Posterior vena cava (tissue), 2 donors: ENCODE data around the gene CEP19. TPM values are rescaled to one million over a fixed set of nuclear protein-coding genes. Genes with fewer than 3 reads are reported as not detected.
"Not testable (repeated sequence)": the region's sequence is repeated elsewhere in the genome, so short reads cannot be mapped to it uniquely, and the experiment has no call there.

Experiments
- DNase-seq: peaks from one replicate; pipeline ENCODE4 v3.0.0-alpha.2; 2020; ENCODE audit warnings: low spot score
- intact Hi-C, 2 donors: fragments of 100-400 bp; cut with DNase I; formaldehyde crosslinking; loops; one replicate each; pipeline versions ENCODE4 v1.14.1 to v1.14.2; 2022 to 2023
- long read RNA-seq, 2 donors: library from polyadenylated mRNA; unstranded; transcript quantifications; one replicate each; pipeline ENCODE4 v2.0.0, GENCODE V29; 2020 to 2021
- total RNA-seq, 2 donors: library from RNA; stranded (reverse); fragmentation: NEBNext Ultra II Directional; extraction: Animal tissue kit (Norgen Biotek cat#: 25700); gene quantifications; one replicate each; pipeline ENCODE4 v1.2.1, GENCODE V29; 2021
- donor health status: DM: yes; HTN: yes; CAD: no.
- donor health status: DM: yes; HTN: yes; CAD: no.

CEP19 gene
- 1 to 10 TPM in 1 of 2 donors, under 1 TPM in 1; 0.69 to 1.3 TPM for total RNA-seq
- long read RNA-seq, donor 1: 0 reads
- long read RNA-seq, donor 2, partial matches to known transcripts: 1 of 5 reads
- long read RNA-seq, donor 2, other reads (novel, unspliced or antisense): 1 of 5 reads

GRCh38 chr3:196711838-196712513 lies at the start of gene CEP19, which contains the start of gene PIGX:
TSS of gene CEP19 (minus strand) at chr3:196712250. CDS start at chr3:196708657, 3,593 bp downstream.
TSS of gene PIGX (plus strand) at chr3:196712377.
- intact Hi-C loops: no loop called here
- DNase-seq: peak; percentile 95

DNA sequence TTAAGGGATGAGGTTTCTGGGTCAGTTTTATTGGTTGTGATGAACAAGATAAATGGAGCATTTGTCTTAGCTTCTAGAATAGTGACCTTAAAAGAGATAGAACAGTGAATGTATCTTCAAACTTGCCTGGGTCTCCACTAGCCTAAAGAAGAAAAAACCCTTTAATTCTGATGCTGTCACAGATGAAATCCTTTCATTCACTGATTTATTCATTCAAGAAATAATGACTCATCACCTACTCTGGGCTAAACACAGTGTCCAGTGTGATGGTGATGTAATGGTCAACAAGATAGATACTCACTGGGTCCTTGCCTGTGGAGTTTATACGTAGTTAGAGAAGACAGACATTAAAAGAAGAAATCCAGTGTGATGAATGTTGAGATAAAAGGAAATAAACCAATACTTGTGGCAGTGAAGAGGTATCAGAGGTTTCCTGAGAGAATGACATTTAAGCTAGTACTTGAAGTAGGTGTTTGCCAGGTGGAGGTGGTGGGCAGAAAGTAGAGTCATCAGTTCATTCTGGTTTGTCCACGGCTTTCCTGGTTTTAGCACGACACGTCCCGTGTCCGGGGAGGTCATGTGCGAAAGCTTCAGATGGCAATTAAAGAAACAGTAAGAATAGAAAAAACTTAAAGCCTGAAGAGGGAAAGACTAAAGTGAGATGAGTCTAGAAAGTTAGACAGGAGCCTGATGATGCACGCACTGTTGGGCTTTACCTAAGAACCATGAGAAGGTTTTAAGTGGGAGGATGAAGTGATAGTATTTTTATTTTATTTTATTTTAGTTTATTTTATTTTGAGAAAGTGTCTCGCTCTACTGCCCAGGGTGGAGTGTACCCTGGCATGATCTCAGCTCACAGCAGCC lies 46.1 kb upstream of the CEP19 start:
- intact Hi-C loops: loop anchor here in 1 of 2 donors (1.0 to 10.0 kb wide), 2 partner anchors 12 to 57 kb away; no protein-coding TSS in a partner anchor
- DNase-seq: no peak

DNA sequence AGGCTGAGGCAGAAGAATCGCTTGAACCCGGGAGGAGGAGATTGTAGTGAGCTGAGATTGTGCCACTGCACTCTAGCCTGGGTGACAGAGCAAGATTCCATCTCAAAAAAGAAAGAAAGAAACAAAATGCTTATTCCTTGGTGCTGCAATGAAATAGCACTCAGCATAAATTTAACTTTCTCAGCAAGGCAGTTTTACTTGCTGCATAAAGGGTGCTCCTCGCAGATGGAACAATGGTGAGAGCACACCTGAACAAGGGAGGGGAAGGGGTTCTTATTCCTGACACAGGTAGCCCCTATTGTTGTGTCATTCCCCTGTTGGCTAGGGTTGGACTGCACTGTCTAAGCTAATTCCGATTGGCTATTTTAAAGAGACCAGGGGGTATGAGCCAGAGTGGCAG lies 44.7 kb upstream of the CEP19 start:
- no peak for DNase-seq
- intact Hi-C loops: loop anchor here in 1 of 2 donors (1.0 to 10.0 kb wide), 2 partner anchors 14 to 58 kb away; no protein-coding TSS in a partner anchor

DNA sequence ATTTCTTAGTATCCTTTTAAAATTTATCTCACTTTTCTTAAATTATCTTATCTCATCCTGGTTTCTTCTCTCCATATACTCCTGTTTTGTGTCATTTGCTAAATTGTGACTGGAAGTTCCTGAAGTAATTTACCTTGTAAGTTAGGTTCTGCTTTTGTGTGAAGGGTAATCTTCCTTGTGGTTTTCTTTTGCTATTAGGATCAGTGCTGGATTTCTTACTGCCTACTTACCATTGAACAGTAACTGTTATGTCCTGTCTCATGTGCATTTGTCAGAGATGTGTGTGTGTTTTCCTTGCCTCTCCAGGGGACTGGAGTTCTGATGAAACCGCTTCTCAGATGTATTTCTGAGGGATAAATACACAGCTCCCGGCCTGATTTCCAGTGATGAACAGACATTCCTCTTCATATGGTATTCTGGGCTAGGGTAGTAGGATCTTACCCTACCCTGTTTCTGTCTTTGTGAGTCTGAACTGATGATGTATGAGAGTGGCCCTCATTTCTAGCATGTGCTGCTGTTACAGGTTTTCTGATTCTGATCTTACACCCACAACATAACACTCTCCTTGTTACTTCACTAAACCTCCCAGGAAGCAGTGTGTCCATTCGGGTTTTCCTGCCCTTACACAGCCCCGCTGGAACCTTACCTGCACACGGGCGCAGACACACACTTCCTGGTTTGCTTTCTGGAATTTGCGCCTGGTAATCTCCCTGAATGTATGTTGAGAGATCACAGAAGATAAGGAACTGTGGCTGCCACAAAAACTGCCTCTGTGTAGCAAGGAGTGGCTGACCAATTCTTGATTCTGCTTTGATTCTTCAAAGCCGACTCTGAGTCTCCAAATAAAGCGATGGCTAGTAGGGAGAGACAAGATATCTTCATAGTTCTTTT lies 42.3 kb upstream of the CEP19 start:
- intact Hi-C loops: loop anchor here in 1 of 2 donors (10.0 kb wide), 1 partner anchor 60 kb away; no protein-coding TSS in a partner anchor
- DNase-seq: no peak

DNA sequence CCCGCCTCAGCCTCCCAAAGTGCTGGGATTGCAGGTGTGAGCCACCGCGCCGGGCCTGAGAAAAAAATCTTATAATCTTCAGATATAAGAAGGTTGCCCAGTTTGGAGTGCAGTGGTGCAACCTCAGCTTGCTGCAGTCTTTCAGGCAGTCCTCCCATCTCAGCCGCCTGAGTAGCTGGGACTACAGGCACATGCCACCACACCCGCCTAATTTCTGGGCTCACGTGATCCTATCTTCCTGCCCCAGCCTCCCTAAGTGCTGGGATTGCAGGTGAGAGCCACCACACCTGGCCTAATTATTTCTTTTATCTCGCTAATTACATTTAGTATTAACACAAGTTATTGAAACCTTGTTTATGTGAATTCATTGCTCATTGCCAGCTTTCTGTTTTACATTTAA lies 41.2 kb upstream of the CEP19 start:
- DNase-seq: no peak
- intact Hi-C loops: loop anchor here in 1 of 2 donors (10.0 kb wide), 1 partner anchor 62 kb away; no protein-coding TSS in a partner anchor

GRCh38 chr3:196749125-196749524 lies 37.1 kb upstream of the CEP19 start:
- intact Hi-C loops: no loop called here
- no peak for DNase-seq

DNA sequence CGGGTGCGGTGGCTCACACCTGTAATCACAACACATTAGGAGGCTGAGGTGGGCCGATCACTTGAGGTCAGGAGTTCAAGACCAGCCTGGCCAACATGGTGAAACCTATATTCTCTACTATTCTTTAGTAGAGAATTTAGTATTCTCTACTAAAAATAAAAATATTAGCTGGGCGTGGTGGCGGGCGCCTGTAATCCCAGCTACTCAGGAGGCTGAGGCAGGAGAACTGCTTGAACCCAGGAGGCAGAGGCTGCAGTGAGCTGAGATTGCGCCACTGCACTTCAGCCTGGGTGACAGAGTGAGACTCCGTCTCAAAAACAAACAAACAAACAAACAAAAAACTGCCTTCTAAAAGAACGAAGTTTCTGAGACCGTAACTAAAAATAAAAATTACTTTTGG lies 31.5 kb upstream of the CEP19 start:
- intact Hi-C loops, DNase-seq: not testable (repeated sequence)

GRCh38 chr3:196741249-196741889 lies 29.3 kb upstream of the CEP19 start:
- intact Hi-C loops: no loop called here
- DNase-seq: no peak

GRCh38 chr3:196740481-196741248 lies 28.6 kb upstream of the CEP19 start:
- intact Hi-C loops: no loop called here

DNA sequence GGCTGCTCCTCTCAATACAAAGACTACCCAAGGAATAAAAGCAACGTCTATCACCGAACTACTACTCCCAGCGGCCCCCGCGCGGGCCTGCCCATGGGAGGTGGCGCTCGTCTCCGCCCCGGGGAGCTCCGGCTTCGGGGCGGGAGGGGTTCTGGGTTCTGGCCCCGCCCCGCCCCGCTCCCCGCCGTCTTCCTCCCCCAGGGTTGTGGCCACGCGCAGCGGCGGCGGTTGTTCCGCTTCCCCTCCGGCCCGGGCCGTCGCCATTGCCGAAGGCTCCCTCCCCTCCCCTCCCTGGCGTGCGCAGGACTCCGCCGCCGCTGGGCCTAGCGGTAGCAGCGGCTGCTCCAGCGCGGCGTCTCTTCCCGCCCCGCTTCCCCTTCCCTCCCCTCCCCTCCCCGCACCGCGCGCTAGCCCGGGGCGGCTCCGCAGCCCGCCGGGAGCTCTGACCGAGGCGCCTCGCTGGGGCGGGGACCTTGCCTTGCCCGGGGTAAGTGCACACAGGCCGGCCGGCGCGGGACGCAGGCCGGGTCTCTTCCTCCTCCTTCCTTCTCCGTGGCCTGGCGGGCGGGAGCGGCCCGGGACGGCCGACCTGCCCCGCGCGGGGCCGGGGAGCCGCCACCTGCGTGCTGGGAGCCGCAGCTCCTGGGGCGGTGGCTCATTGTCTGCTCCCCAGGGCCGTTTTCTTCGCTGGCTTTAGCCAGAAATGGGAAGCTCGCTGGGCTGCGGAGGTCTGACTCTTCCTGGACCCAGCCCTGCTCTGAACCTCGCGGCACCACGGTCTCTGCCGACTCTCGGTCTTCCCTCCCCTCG lies 27.8 kb upstream of the CEP19 start, which contains the start of gene PAK2:
TSS of gene PAK2 (plus strand) at position 187 of the 810 bp plus-strand sequence. CDS start 42,790 bp downstream, outside the sequence.
- peak; percentile 98 for DNase-seq
- intact Hi-C loops: loop anchor here in 1 of 2 donors (10.0 kb wide), 1 partner anchor 575 kb away; no protein-coding TSS in a partner anchor

More at GRCh38 chr3:196740481-196741248, 28.6 kb upstream of the CEP19 start:
- no peak for DNase-seq

DNA sequence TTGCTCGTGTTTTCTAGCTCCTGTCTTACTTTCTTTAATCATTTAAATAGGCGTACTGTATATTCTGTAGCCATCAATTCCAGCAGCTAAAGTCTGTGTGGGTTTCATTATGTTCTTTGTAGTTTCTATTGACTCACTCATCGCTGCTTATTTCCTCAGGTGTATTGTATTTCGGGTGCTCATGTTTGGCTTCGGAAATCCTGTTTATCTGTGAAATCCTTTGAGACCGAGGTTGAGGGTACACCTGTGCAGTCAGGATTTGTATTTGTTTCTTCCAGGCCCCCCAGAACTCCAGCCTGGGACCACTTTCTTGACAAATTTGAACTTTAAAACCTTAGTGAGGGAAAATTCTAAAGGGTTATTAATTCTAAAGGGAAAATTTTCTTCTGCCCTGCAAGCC lies 25.6 kb upstream of the CEP19 start:
- no peak for DNase-seq
- intact Hi-C loops: loop anchor here in 1 of 2 donors (10.0 kb wide), 1 partner anchor 573 kb away; no protein-coding TSS in a partner anchor

DNA sequence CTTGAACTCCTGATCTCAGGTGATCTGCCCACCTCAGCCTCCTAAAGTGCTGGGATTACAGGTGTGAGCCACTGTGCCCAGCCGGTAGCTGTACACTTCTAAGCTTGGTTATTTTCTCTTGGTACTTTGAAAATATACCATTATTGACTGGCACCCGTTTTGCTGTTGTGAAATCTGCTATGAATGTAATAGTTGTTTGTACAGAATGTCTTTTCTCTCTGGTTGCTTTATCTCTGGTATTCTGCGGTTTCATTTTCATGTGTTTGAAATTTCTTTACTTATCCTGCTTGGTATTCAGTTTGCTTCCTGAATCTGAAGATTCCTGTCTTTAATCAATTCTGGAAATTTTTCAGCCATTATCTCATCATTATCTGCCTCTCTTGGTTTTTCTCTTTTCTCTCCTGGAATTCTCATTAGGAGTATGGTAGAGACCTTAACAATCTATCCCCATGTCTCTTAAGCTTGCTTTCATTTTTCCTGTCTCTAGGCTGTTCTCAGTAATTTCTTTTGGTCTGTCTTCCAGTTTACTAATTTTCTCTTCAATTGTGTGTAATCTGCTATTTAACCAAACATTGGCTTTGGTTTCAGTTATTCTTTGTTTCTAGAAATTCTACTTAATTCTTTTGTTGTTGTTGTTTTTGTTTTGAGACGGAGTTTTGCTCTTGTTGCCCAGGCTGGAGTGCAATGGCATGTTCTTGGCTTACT lies 24.8 kb upstream of the CEP19 start:
- intact Hi-C loops: loop anchor here in 1 of 2 donors (10.0 kb wide), 1 partner anchor 572 kb away; no protein-coding TSS in a partner anchor

GRCh38 chr3:196735751-196736150 lies 23.7 kb upstream of the CEP19 start:
- no peak for DNase-seq
- intact Hi-C loops: loop anchor here in 1 of 2 donors (10.0 kb wide), 1 partner anchor 571 kb away; no protein-coding TSS in a partner anchor

More for the DNA sequence above, 24.8 kb upstream of the CEP19 start:
- DNase-seq: no peak

- intact Hi-C loops: no loop called here
- no peak for DNase-seq
Measured at GRCh38 chr3:196726788-196727675, 15.0 kb upstream of the CEP19 start.

GRCh38 chr3:196721097-196721496 lies 9.0 kb upstream of the CEP19 start:
- intact Hi-C loops: no loop called here
- DNase-seq: no peak
